SU-DHL-6 (cell line): ENCODE measurements around the gene SBNO2.

ENCODE experiments used
- H2AFZ ChIP-seq: fragments of 200-600 bp; sonication (generic); 2 replicates; pipeline ENCODE4 v1.6.1; 2014; ENCODE audit warnings: low read depth, mild to moderate bottlenecking, moderate library complexity, mixed read lengths, antibody characterized with exemption, low read length; ENCODE audit not compliant: severe bottlenecking
- H3F3A ChIP-seq: fragments of 200-600 bp; shearing (Covaris generic); 2 replicates; pipeline ENCODE4 v1.6.0; 2016; ENCODE audit warnings: antibody characterized with exemption, mild to moderate bottlenecking; ENCODE audit not compliant: insufficient read depth
- H3K27ac ChIP-seq: fragments of 200-600 bp; sonication (generic); 2 replicates; pipeline ENCODE4 v1.5.1; 2016; ENCODE audit warnings: low read depth, mild to moderate bottlenecking, low read length, moderate library complexity, mixed read lengths
- H3K27me3 ChIP-seq: fragments of 200-600 bp; sonication (generic), shearing (Covaris generic); 2 replicates; pipeline ENCODE4 v1.6.0; 2014; ENCODE audit warnings: mild to moderate bottlenecking, low read length
- H3K36me3 ChIP-seq: fragments of 200-600 bp; sonication (generic); 2 replicates; pipeline ENCODE4 v1.6.1; 2014; ENCODE audit warnings: mild to moderate bottlenecking, low read length, mixed read lengths
- H3K4me2 ChIP-seq: fragments of 300-600, 200-600 bp; shearing (Covaris generic), sonication (generic); 2 replicates; pipeline ENCODE4 v1.6.0; 2014; ENCODE audit warnings: low read length, low read depth, mild to moderate bottlenecking; ENCODE audit not compliant: poor library complexity, severe bottlenecking
- H3K4me3 ChIP-seq: fragments of 200-600 bp; sonication (generic); 2 replicates; pipeline ENCODE4 v1.5.1; 2014; ENCODE audit warnings: antibody characterized with exemption, low read length, mild to moderate bottlenecking, mixed read lengths; ENCODE audit not compliant: insufficient read depth, poor library complexity, severe bottlenecking
- H3K79me2 ChIP-seq: fragments of 200-600 bp; sonication (generic); 2 replicates; pipeline ENCODE4 v1.6.1; 2014; ENCODE audit warnings: mild to moderate bottlenecking, low read length, moderate library complexity; ENCODE audit not compliant: insufficient read depth
- H3K9ac ChIP-seq: fragments of 200-600 bp; sonication (generic); 2 replicates; pipeline ENCODE4 v1.7.0; 2014; ENCODE audit warnings: mild to moderate bottlenecking, low read length
- H3K9me2 ChIP-seq: fragments of 200-600 bp; sonication (generic); replicated peaks from 2 replicates; pipeline ENCODE4 v1.6.1; 2014; ENCODE audit warnings: low read length; ENCODE audit not compliant: insufficient read depth
- H3K9me3 ChIP-seq: fragments of 200-600 bp; sonication (generic); 2 replicates; pipeline ENCODE4 v1.6.1; 2014; ENCODE audit warnings: low read length, mixed read lengths; ENCODE audit not compliant: insufficient read depth
- H4K20me1 ChIP-seq: fragments of 200-600 bp; sonication (generic); 2 replicates; pipeline ENCODE4 v1.6.1; 2014; ENCODE audit warnings: low read depth, mild to moderate bottlenecking, antibody characterized with exemption, low read length, moderate library complexity, mixed read lengths
- CTCF ChIP-seq: fragments of 200-600 bp; sonication (generic); IDR thresholded peaks from one replicate; pipeline ENCODE4 v1.5.1; 2017; ENCODE audit warnings: antibody characterized with exemption, mild to moderate bottlenecking, low read length, moderate library complexity; ENCODE audit not compliant: insufficient read depth, poor library complexity, severe bottlenecking
- EZH2phosphoT487 ChIP-seq: fragments of 200-600 bp; sonication (generic), shearing (Covaris generic); conservative IDR thresholded peaks from 2 replicates; pipeline ENCODE4 v1.6.1; 2018; ENCODE audit warnings: mild to moderate bottlenecking, antibody characterized with exemption, low read length, moderate library complexity, mixed read lengths

The SBNO2 gene

GRCh38 chr19:1163283-1163933 is 10.7 kb downstream of the SBNO2 start:
- Histone ChIP-seq H3K27ac (no peak overlapping the region), H3K4me3 (no peak overlapping the region), H3K79me2 (peaks cover 7% of the 10 kb centered on the region; the same call in 1 of the 2 replicates), H4K20me1 (no peaks in the 10 kb centered on the region), H3F3A (no peaks in the 10 kb centered on the region), H2AFZ (no peak overlapping the region), H3K9ac (no peak overlapping the region), H3K9me3 (no peaks in the 10 kb centered on the region), H3K9me2 (no peaks in the 10 kb centered on the region), H3K36me3 (no peaks in the 10 kb centered on the region), H3K4me2 (no peak overlapping the region), H3K27me3 (no peaks in the 10 kb centered on the region)
- TF ChIP-seq EZH2phosphoT487 (no peak), CTCF (no peak)

GRCh38 chr19:1162404-1163282 is 11.4 kb downstream of the SBNO2 start:
- Histone ChIP-seq H3K9ac (no peak overlapping the region), H3K27me3 (no peaks in the 10 kb centered on the region), H4K20me1 (no peaks in the 10 kb centered on the region), H3K36me3 (no peaks in the 10 kb centered on the region), H3K9me3 (no peaks in the 10 kb centered on the region), H3K9me2 (no peaks in the 10 kb centered on the region), H3F3A (no peaks in the 10 kb centered on the region), H3K4me2 (no peak overlapping the region), H3K4me3 (no peak overlapping the region), H3K27ac (no peak overlapping the region), H3K79me2 (peaks cover 5% of the 10 kb centered on the region; the same call in 1 of the 2 replicates), H2AFZ (no peak overlapping the region)
- no peak for TF ChIP-seq CTCF
- no peak for TF ChIP-seq EZH2phosphoT487

GRCh38 chr19:1161716-1162115 is 12.4 kb downstream of the SBNO2 start:
- H3K9me3 ChIP-seq: no peaks in the 10 kb centered on the region
- H3K27me3 ChIP-seq: no peaks in the 10 kb centered on the region
- no peak overlapping the region for H3K4me3 ChIP-seq
- no peak overlapping the region for H2AFZ ChIP-seq
- H3K79me2 ChIP-seq: no peaks in the 10 kb centered on the region; the same call in 1 of the 2 replicates
- H3K27ac ChIP-seq: no peak overlapping the region
- no peak overlapping the region for H3K4me2 ChIP-seq
- no peaks in the 10 kb centered on the region for H3K36me3 ChIP-seq
- TF ChIP-seq CTCF (no peak), EZH2phosphoT487 (no peak)
- H3K9me2 ChIP-seq: no peaks in the 10 kb centered on the region
- no peak overlapping the region for H3K9ac ChIP-seq
- H3F3A ChIP-seq: no peaks in the 10 kb centered on the region
- no peaks in the 10 kb centered on the region for H4K20me1 ChIP-seq
